HepG2 (cell line): ENCODE results near the gene SMYD4. TPM values are rescaled to one million over a fixed set of nuclear protein-coding genes. Genes with fewer than 3 reads are reported as not detected.

Experiments
- ARNT2 ChIP-seq: sonication (generic); formaldehyde crosslinking; IDR thresholded peaks from 2 replicates; pipeline ENCODE4 v1.8.0; 2022; ENCODE audit warnings: mild to moderate bottlenecking, low read depth, missing genetic modification reagents, moderate library complexity
- BRD4 ChIP-seq: sonication (generic); formaldehyde crosslinking; IDR thresholded peaks from 2 replicates; pipeline ENCODE4 v1.4.0; 2020; ENCODE audit warnings: missing genetic modification reagents
- DNMT3B ChIP-seq: conservative IDR thresholded peaks from 2 replicates; pipeline ENCODE4 v1.6.1; 2016; ENCODE audit warnings: missing biosample characterization, control low read depth
- ETV6 ChIP-seq: sonication (generic); formaldehyde crosslinking; conservative IDR thresholded peaks from 2 replicates; pipeline ENCODE4 v1.4.0; 2020; ENCODE audit warnings: missing genetic modification reagents
- GABPB1 ChIP-seq: IDR thresholded peaks from 2 replicates; pipeline ENCODE4 v1.6.1; 2016; ENCODE audit warnings: mild to moderate bottlenecking, missing genetic modification reagents, moderate library complexity, missing compliant biosample characterization
- HHEX ChIP-seq: IDR thresholded peaks from 2 replicates; pipeline ENCODE4 v1.6.1; 2016; ENCODE audit warnings: control low read depth
- MZF1 ChIP-seq: sonication (generic); formaldehyde crosslinking; IDR thresholded peaks from 2 replicates; pipeline ENCODE4 v1.8.1; 2023; ENCODE audit warnings: mild to moderate bottlenecking, missing genetic modification reagents, borderline replicate concordance
- NRL ChIP-seq: sonication (generic); formaldehyde crosslinking; IDR thresholded peaks from 2 replicates; pipeline ENCODE4 v1.5.0; 2020; ENCODE audit warnings: missing genetic modification reagents, mild to moderate bottlenecking, moderate library complexity, borderline replicate concordance
- SP5 ChIP-seq: IDR thresholded peaks from 2 replicates; pipeline ENCODE4 v1.6.1; 2016; ENCODE audit warnings: low read depth, borderline replicate concordance
- YY1 ChIP-seq: IDR thresholded peaks from 2 replicates; pipeline ENCODE4 v1.6.1; 2011; ENCODE audit warnings: low read length, low read depth, moderate library complexity, mild to moderate bottlenecking; ENCODE audit not compliant: insufficient read depth, insufficient replicate concordance
- ZNF354B ChIP-seq: sonication (generic); formaldehyde crosslinking; IDR thresholded peaks from 2 replicates; pipeline ENCODE4 v1.8.0; 2022; ENCODE audit warnings: mild to moderate bottlenecking, missing genetic modification reagents
- ZNF501 ChIP-seq: sonication (generic); formaldehyde crosslinking; IDR thresholded peaks from 2 replicates; pipeline ENCODE4 v1.5.1; 2020; ENCODE audit warnings: mild to moderate bottlenecking, moderate library complexity, missing genetic modification reagents
- ZNF547 ChIP-seq: sonication (generic); formaldehyde crosslinking; IDR thresholded peaks from 2 replicates; pipeline ENCODE4 v1.5.1; 2020; ENCODE audit warnings: mild to moderate bottlenecking, missing genetic modification reagents
- ZNF564 ChIP-seq: sonication (generic); formaldehyde crosslinking; IDR thresholded peaks from 2 replicates; pipeline ENCODE4 v1.8.1; 2023; ENCODE audit warnings: mild to moderate bottlenecking, missing genetic modification reagents
- ZNF607 ChIP-seq: sonication (generic); formaldehyde crosslinking; IDR thresholded peaks from 2 replicates; pipeline ENCODE4 v1.5.1; 2020; ENCODE audit warnings: missing genetic modification reagents, mild to moderate bottlenecking, borderline replicate concordance
- polyA plus RNA-seq, 8 experiments: library from polyadenylated mRNA; depleted of rRNA in 3 of 8; stranded (reverse) in 7 of 8; unstranded in 1 of 8; fragments of >200 nt; fragmentation: Illumina TruSeq in 4 of 8; extraction: Trizol in 4 of 8; gene quantifications; 2 replicates each; pipeline versions ENCODE4 v1.2.1 to v1.2.3, GENCODE V29; 2011 to 2016; ENCODE audit warnings: low read depth in 4 of 8, missing spikeins in 1 of 8, mixed read lengths in 1 of 8; ENCODE audit not compliant: insufficient read depth in 1 of 8
- total RNA-seq, 5 experiments: library from RNA; depleted of rRNA; stranded (reverse); fragments of >200 nt; fragmentation: Illumina TruSeq; extraction: Trizol; gene quantifications; 2 replicates each; pipeline ENCODE4 v1.2.3, GENCODE V29; 2016; ENCODE audit warnings: low read depth in 1 of 5
- TF ChIP-seq, protein P1 (sequence below), 2 experiments: sonication (generic) in 1 of 2; formaldehyde crosslinking in 1 of 2; IDR thresholded peaks; 2 replicates each; pipeline versions ENCODE4 v1.4.0 to v1.6.1; 2016 to 2020; ENCODE audit warnings: borderline replicate concordance in 1 of 2, low read depth in 1 of 2, mild to moderate bottlenecking in 1 of 2, missing genetic modification reagents in 1 of 2
- TF ChIP-seq, protein P2 (sequence below): sonication (generic); formaldehyde crosslinking; IDR thresholded peaks from 2 replicates; pipeline ENCODE4 v1.5.1; 2020; ENCODE audit warnings: mild to moderate bottlenecking, missing genetic modification reagents, moderate library complexity
- TF ChIP-seq, protein P3 (sequence below): sonication (generic); formaldehyde crosslinking; IDR thresholded peaks from 2 replicates; pipeline ENCODE4 v1.4.0; 2020; ENCODE audit warnings: mild to moderate bottlenecking, missing genetic modification reagents

SMYD4 gene
- total and polyA plus RNA-seq, 2 of the 13 experiments (the other 11 are each of a cell fraction or from before 2014, with no cell fraction given) = 7.4 to 11.3 TPM

DNA sequence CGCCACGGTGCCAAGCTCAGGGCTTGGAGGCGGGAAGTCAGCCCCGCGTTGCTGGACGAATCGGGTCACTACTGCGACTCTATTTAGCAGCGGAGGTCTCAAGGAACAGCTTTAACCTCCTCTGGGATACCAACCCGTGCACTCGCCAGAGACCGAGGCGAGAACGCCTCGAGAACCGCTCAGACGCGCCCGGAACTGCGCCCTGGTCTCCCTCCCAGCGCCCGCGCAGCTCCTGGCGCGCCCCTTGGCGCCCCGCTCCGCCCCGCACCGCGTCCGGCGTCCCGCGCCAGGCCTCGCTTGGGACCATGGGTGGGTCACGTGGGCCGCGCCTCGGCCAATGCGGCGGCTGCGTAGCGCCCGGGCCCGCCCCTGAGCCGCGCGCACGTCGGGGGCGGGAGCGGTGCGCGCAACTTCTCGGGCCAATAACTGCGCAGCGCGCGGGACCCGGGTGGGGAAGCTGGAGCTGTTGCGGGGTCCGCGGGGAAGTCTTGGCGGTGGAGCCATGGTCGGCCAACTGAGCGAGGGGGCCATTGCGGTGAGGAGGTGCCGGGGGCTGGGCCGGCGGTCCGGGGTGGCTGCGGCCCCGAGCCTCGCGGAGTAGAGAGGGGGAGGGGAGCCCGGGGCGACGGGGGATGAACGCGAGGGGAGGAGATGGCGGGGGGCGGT lies at the start of gene SMYD4, which contains the start of gene RPA1 (continued):
- TF ChIP-seq, protein P1, sequence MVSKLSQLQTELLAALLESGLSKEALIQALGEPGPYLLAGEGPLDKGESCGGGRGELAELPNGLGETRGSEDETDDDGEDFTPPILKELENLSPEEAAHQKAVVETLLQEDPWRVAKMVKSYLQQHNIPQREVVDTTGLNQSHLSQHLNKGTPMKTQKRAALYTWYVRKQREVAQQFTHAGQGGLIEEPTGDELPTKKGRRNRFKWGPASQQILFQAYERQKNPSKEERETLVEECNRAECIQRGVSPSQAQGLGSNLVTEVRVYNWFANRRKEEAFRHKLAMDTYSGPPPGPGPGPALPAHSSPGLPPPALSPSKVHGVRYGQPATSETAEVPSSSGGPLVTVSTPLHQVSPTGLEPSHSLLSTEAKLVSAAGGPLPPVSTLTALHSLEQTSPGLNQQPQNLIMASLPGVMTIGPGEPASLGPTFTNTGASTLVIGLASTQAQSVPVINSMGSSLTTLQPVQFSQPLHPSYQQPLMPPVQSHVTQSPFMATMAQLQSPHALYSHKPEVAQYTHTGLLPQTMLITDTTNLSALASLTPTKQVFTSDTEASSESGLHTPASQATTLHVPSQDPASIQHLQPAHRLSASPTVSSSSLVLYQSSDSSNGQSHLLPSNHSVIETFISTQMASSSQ (IDR thresholded peaks at IDR 0.05; ENCODE audit: low read depth) = no peak
- TF ChIP-seq, protein P1 (CRISPR knock-in tag; IDR thresholded peaks at IDR 0.05; ENCODE audit: borderline replicate concordance) = no peak
- no peak for TF ChIP-seq NRL
- no peak for TF ChIP-seq HHEX (CRISPR knock-in tag)
- no peak for TF ChIP-seq ZNF354B (CRISPR knock-in tag)
- TF ChIP-seq BRD4 = 0 out of 2 replicates have a peak, but pooled peaks have one; percentile 16
- TF ChIP-seq ETV6 (CRISPR knock-in tag) = no peak
- no peak for TF ChIP-seq ZNF501 (CRISPR knock-in tag)
- 0 out of 2 replicates have a peak, but pooled peaks have one; percentile 51 for TF ChIP-seq ZNF564 (CRISPR knock-in tag)
- peak; percentile 40 for TF ChIP-seq SP5
- TF ChIP-seq ZNF607 = peak; percentile 74
- TF ChIP-seq ARNT2 (CRISPR knock-in tag) = peak; percentile 87
- TF ChIP-seq, protein P2, sequence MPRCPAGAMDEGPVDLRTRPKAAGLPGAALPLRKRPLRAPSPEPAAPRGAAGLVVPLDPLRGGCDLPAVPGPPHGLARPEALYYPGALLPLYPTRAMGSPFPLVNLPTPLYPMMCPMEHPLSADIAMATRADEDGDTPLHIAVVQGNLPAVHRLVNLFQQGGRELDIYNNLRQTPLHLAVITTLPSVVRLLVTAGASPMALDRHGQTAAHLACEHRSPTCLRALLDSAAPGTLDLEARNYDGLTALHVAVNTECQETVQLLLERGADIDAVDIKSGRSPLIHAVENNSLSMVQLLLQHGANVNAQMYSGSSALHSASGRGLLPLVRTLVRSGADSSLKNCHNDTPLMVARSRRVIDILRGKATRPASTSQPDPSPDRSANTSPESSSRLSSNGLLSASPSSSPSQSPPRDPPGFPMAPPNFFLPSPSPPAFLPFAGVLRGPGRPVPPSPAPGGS (CRISPR knock-in tag) = peak; percentile 94
- no peak for TF ChIP-seq DNMT3B (CRISPR knock-in tag)
- peak; percentile 53; the same call in 1 of the 2 replicates for TF ChIP-seq GABPB1 (CRISPR knock-in tag)
- TF ChIP-seq ZNF547 (CRISPR knock-in tag) = peak; percentile 74; the same call in 1 of the 2 replicates
- peak; percentile 60 for TF ChIP-seq YY1
- TF ChIP-seq MZF1 = no peak
- TF ChIP-seq, protein P3, sequence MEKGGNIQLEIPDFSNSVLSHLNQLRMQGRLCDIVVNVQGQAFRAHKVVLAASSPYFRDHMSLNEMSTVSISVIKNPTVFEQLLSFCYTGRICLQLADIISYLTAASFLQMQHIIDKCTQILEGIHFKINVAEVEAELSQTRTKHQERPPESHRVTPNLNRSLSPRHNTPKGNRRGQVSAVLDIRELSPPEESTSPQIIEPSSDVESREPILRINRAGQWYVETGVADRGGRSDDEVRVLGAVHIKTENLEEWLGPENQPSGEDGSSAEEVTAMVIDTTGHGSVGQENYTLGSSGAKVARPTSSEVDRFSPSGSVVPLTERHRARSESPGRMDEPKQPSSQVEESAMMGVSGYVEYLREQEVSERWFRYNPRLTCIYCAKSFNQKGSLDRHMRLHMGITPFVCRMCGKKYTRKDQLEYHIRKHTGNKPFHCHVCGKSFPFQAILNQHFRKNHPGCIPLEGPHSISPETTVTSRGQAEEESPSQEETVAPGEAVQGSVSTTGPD = no peak
